Inflammatory macrophage treated with lipopolysaccharide for 1 hour (primary cell): ENCODE data around the gene SMARCAD1.
"Not testable (repeated sequence)": the region's sequence is repeated elsewhere in the genome, so short reads cannot be mapped to it uniquely, and the experiment has no call there.

ENCODE experiments used
- DNase-seq, 2 donors: peaks; one replicate each; pipeline ENCODE4 v3.0.0-alpha.2; 2020 to 2022

The SMARCAD1 gene

GRCh38 chr4:94228493-94229216 is 21.0 kb downstream of the SMARCAD1 start:
- DNase-seq, result no peak

- DNase-seq, result no peak
Observed at GRCh38 chr4:94232519-94232918, 24.9 kb downstream of the SMARCAD1 start.

GRCh38 chr4:94235825-94236224 is 28.2 kb downstream of the SMARCAD1 start:
- DNase-seq, result no peak

- DNase-seq, result no peak
Observed at GRCh38 chr4:94237271-94237670, 29.6 kb downstream of the SMARCAD1 start.

GRCh38 chr4:94238160-94238559 is 30.5 kb downstream of the SMARCAD1 start:
- no peak for DNase-seq

GRCh38 chr4:94240384-94240783 is 32.7 kb downstream of the SMARCAD1 start:
- DNase-seq, result no peak

GRCh38 chr4:94244087-94244828 is 36.6 kb downstream of the SMARCAD1 start:
- DNase-seq, result no peak

- DNase-seq, result no peak
Observed at GRCh38 chr4:94244829-94245185, 37.1 kb downstream of the SMARCAD1 start.

- DNase-seq, result no peak
Observed at GRCh38 chr4:94251094-94251493, 43.4 kb downstream of the SMARCAD1 start.

- DNase-seq, result no peak
Observed at GRCh38 chr4:94253036-94253435, 45.4 kb downstream of the SMARCAD1 start.

- no peak for DNase-seq
Observed at GRCh38 chr4:94256144-94256783, 48.6 kb downstream of the SMARCAD1 start.

- DNase-seq, result no peak
Observed at GRCh38 chr4:94256828-94257227, 49.2 kb downstream of the SMARCAD1 start.

GRCh38 chr4:94262163-94263016 is 54.7 kb downstream of the SMARCAD1 start:
- DNase-seq, result no peak

GRCh38 chr4:94267037-94267436 is 59.4 kb downstream of the SMARCAD1 start:
- no peak for DNase-seq

- DNase-seq, result no peak
Observed at GRCh38 chr4:94271248-94271647, 63.6 kb downstream of the SMARCAD1 start.

- DNase-seq, result no peak
Observed at GRCh38 chr4:94274912-94275311, 67.2 kb downstream of the SMARCAD1 start.

GRCh38 chr4:94276204-94276603 is 68.5 kb downstream of the SMARCAD1 start:
- no peak for DNase-seq

GRCh38 chr4:94277534-94277933 is 69.9 kb downstream of the SMARCAD1 start:
- DNase-seq, result no peak

- DNase-seq, result no peak
Observed at GRCh38 chr4:94278781-94279180, 71.1 kb downstream of the SMARCAD1 start.

- DNase-seq, result no peak
Observed at GRCh38 chr4:94284889-94285288, 77.2 kb downstream of the SMARCAD1 start.

GRCh38 chr4:94285666-94286065 is 78.0 kb downstream of the SMARCAD1 start:
- DNase-seq, result no peak

- no peak for DNase-seq
Observed at GRCh38 chr4:94290245-94290644, 82.6 kb downstream of the SMARCAD1 start.

GRCh38 chr4:94293981-94294380 is 86.3 kb downstream of the SMARCAD1 start:
- not testable (repeated sequence) for DNase-seq
